HG03066 (cell line): Measurements from ENCODE around the gene CACNA1S.

ENCODE experiments used
- ATAC-seq: cut with Tn5 transposase; IDR thresholded peaks from one replicate; pipeline ENCODE4 v1.9.1; 2021; ENCODE audit warnings: low read depth; ENCODE audit not compliant: unreplicated experiment

CACNA1S gene

GRCh38 chr1:201119206-201120197 is 7.3 kb upstream of the CACNA1S start:
- no peak for ATAC-seq

- no peak for ATAC-seq
Measured at GRCh38 chr1:201116091-201116490, 3.9 kb upstream of the CACNA1S start.

- no peak for ATAC-seq
Measured at GRCh38 chr1:201115390-201115937, 3.2 kb upstream of the CACNA1S start.

GRCh38 chr1:201114245-201115131 is 2.3 kb upstream of the CACNA1S start:
- peak; percentile 89 for ATAC-seq

- no peak for ATAC-seq
Measured at GRCh38 chr1:201113451-201114244, 1.4 kb upstream of the CACNA1S start.

- ATAC-seq = no peak
Measured at GRCh38 chr1:201112926-201113325, 700 bp upstream of the CACNA1S start.

GRCh38 chr1:201111672-201112071 is 554 bp downstream of the CACNA1S start:
- ATAC-seq = no peak

GRCh38 chr1:201111156-201111555 is 1.1 kb downstream of the CACNA1S start:
- ATAC-seq = no peak

- no peak for ATAC-seq
Measured at GRCh38 chr1:201110616-201111015, 1.6 kb downstream of the CACNA1S start.

GRCh38 chr1:201110138-201110537 is 2.1 kb downstream of the CACNA1S start:
- ATAC-seq = no peak

GRCh38 chr1:201109651-201110050 is 2.6 kb downstream of the CACNA1S start:
- ATAC-seq = no peak

GRCh38 chr1:201108614-201109013 is 3.6 kb downstream of the CACNA1S start:
- no peak for ATAC-seq

GRCh38 chr1:201105688-201106087 is 6.5 kb downstream of the CACNA1S start:
- no peak for ATAC-seq

- ATAC-seq = no peak
Measured at GRCh38 chr1:201104141-201104540, 8.1 kb downstream of the CACNA1S start.

GRCh38 chr1:201103666-201104065 is 8.6 kb downstream of the CACNA1S start:
- ATAC-seq = no peak

- ATAC-seq = no peak
Measured at GRCh38 chr1:201100169-201100930, 11.9 kb downstream of the CACNA1S start.

- no peak for ATAC-seq
Measured at GRCh38 chr1:201098992-201099677, 13.1 kb downstream of the CACNA1S start.

GRCh38 chr1:201096977-201097856 is 15.0 kb downstream of the CACNA1S start:
- no peak for ATAC-seq
